ENCODE measurements around the gene MACROD2. TPM values are rescaled to one million over a fixed set of nuclear protein-coding genes. Genes with fewer than 3 reads are reported as not detected.

Gene MACROD2
- total and polyA plus RNA-seq, 2 of the 4 experiments (the other 2 are of a cell fraction), result not detected

DNA sequence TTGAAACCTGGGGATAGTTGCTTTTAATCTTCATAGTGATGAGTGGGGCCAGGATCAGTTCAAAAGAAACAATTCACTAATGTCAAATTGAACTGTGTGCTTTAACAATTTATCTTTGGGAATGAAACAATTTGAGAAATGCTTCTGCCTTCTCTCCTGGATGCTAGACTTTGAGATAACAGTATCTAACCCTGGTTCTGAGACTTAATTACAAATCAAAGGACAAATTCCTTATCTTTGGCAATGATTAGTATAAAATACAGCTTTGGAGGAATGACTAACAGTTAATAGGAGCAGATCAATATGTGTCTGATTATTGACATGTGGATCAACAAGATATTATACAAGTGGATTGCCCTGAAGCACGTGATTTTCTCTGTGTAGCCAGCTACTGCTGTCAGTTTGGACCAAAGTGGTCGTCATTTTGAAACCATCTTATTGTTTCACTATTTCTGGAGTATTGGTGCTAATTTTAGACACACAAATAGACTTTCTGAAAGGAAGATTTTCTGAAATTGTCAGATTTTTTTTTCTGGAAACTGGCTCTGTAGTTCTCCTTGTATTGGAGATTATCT, 348.3 kb downstream of the MACROD2 start:
- Histone ChIP-seq H3K79me1 (ENCODE audit: low read depth in 1 of 2, low read length in 2 of 2) (no peaks in the 10 kb centered on the region), H3K14ac (replicated peaks; ENCODE audit: low read depth, low read length) (no peak overlapping the region), H3K4me1 (ENCODE audit: control insufficient read depth, insufficient read depth, low read length) (peaks cover 2% of the 10 kb centered on the region; the same call in 1 of the 2 replicates), H2AK9ac (replicated peaks; ENCODE audit: low read depth, low read length, poor library complexity) (no peak overlapping the region), H3K4me2 (ENCODE audit: low read depth, low read length) (no peak overlapping the region), H3K9ac (ENCODE audit: low read depth, low read length) (no peak overlapping the region), H2AFZ (replicated peaks; ENCODE audit: low read length, poor library complexity) (no peak overlapping the region), H2AK5ac (ENCODE audit: low read depth, low read length) (no peak overlapping the region), H3K9me3 (ENCODE audit: control insufficient read depth, insufficient read depth, low read length) (no peaks in the 10 kb centered on the region), H3K18ac (ENCODE audit: low read depth, low read length) (no peak overlapping the region), H4K5ac (ENCODE audit: low read depth, low read length) (no peak overlapping the region), H2BK20ac (ENCODE audit: low read depth, low read length) (no peak overlapping the region), H2BK15ac (ENCODE audit: low read depth, low read length) (no peak overlapping the region), H3K4ac (ENCODE audit: low read depth, low read length) (no peak overlapping the region), H3K27me3 (ENCODE audit: control insufficient read depth, insufficient read depth, low read length) (no peaks in the 10 kb centered on the region), H2BK120ac (ENCODE audit: low read depth, low read length) (no peak overlapping the region), H3K4me3 (ENCODE audit: insufficient read depth, low read depth, low read length) (no peak overlapping the region), H2BK5ac (ENCODE audit: low read depth, low read length, poor library complexity, severe bottlenecking) (no peak overlapping the region), H4K8ac (ENCODE audit: low read depth in 2 of 2, low read length in 2 of 2) (no peak overlapping the region), H3K23ac (ENCODE audit: low read depth, low read length) (no peak overlapping the region), H3K56ac (ENCODE audit: extremely low read depth, insufficient read depth, low read length) (no peak overlapping the region), H3K9me1 (ENCODE audit: insufficient read depth, low read length) (no peaks in the 10 kb centered on the region), H3K27ac (ENCODE audit: insufficient read depth, low read length) (no peak overlapping the region), H4K20me1 (ENCODE audit: insufficient read depth, low read length) (no peaks in the 10 kb centered on the region), H4K91ac (ENCODE audit: insufficient read depth, low read depth, low read length) (no peak overlapping the region), H3K36me3 (ENCODE audit: control insufficient read depth, insufficient read depth, low read length) (no peaks in the 10 kb centered on the region)
- ChIA-PET POLR2A (ENCODE audit: unreplicated experiment) (no interaction called here), CTCF (no interaction called here)
- no TSS peak for BruUV-seq (replicated peaks)
- in situ Hi-C loops (cut with MboI; ENCODE audit: low sequenced_read_pairs) (no loop called here), intact Hi-C loops (cut with micrococcal nuclease) (no loop called here), dilution Hi-C loops (cut with HindIII; ENCODE audit: low sequenced_read_pairs, unreplicated experiment) (no loop called here)
- ATAC-seq (ENCODE audit: low read depth) (no peak), DNase-seq (no peak)
- no CpG with 5 or more reads among the region's 2 CpGs for WGBS, 2 experiments (ENCODE audit: extremely low coverage in 2 of 2, insufficient read length in 1 of 2)
- TF ChIP-seq RCOR1 (IDR thresholded peaks at IDR 0.05; ENCODE audit: insufficient replicate concordance, low read length) (no peak), MAZ (IDR thresholded peaks at IDR 0.05; ENCODE audit: borderline replicate concordance, low read depth, low read length) (no peak), MXI1 (IDR thresholded peaks at IDR 0.05; ENCODE audit: borderline replicate concordance, low read depth, low read length) (no peak), RFX5 (IDR thresholded peaks at IDR 0.05; ENCODE audit: low read depth, low read length) (no peak), RAD21 (IDR thresholded peaks at IDR 0.05; ENCODE audit: low read length) (no peak), POLR2A (IDR thresholded peaks at IDR 0.05; ENCODE audit: low read depth, low read length) (no peak), CHD1 (IDR thresholded peaks at IDR 0.05; ENCODE audit: low read depth, low read length) (no peak), NFE2L2 (IDR thresholded peaks at IDR 0.05; ENCODE audit: low read depth, low read length) (no peak), CEBPB (IDR thresholded peaks at IDR 0.05; ENCODE audit: low read depth, low read length) (no peak)
- TF ChIP-seq, protein P1, sequence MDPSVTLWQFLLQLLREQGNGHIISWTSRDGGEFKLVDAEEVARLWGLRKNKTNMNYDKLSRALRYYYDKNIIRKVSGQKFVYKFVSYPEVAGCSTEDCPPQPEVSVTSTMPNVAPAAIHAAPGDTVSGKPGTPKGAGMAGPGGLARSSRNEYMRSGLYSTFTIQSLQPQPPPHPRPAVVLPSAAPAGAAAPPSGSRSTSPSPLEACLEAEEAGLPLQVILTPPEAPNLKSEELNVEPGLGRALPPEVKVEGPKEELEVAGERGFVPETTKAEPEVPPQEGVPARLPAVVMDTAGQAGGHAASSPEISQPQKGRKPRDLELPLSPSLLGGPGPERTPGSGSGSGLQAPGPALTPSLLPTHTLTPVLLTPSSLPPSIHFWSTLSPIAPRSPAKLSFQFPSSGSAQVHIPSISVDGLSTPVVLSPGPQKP (IDR thresholded peaks at IDR 0.05; ENCODE audit: borderline replicate concordance, low read depth, low read length), result no peak
- TF ChIP-seq, protein P2, sequence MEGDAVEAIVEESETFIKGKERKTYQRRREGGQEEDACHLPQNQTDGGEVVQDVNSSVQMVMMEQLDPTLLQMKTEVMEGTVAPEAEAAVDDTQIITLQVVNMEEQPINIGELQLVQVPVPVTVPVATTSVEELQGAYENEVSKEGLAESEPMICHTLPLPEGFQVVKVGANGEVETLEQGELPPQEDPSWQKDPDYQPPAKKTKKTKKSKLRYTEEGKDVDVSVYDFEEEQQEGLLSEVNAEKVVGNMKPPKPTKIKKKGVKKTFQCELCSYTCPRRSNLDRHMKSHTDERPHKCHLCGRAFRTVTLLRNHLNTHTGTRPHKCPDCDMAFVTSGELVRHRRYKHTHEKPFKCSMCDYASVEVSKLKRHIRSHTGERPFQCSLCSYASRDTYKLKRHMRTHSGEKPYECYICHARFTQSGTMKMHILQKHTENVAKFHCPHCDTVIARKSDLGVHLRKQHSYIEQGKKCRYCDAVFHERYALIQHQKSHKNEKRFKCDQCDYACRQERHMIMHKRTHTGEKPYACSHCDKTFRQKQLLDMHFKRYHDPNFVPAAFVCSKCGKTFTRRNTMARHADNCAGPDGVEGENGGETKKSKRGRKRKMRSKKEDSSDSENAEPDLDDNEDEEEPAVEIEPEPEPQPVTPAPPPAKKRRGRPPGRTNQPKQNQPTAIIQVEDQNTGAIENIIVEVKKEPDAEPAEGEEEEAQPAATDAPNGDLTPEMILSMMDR (conservative IDR thresholded peaks at IDR 0.05; ENCODE audit: low read depth, low read length), result no peak
- TF ChIP-seq, protein P3, sequence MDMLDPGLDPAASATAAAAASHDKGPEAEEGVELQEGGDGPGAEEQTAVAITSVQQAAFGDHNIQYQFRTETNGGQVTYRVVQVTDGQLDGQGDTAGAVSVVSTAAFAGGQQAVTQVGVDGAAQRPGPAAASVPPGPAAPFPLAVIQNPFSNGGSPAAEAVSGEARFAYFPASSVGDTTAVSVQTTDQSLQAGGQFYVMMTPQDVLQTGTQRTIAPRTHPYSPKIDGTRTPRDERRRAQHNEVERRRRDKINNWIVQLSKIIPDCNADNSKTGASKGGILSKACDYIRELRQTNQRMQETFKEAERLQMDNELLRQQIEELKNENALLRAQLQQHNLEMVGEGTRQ (IDR thresholded peaks at IDR 0.05; ENCODE audit: low read depth, low read length), result no peak

Data from IMR-90 (cell line).